Natural killer cell (primary cell): ENCODE data around the gene SLC35A4. TPM values are rescaled to one million over a fixed set of nuclear protein-coding genes. Genes with fewer than 3 reads are reported as not detected.
A peak's percentile ranks its signal among the peaks of the same experiment; 100 is the strongest.

ENCODE experiments used
- ATAC-seq, 3 donors: fragments of 150-1000 bp in 2 of 3; fragments of 200-7000 bp in 1 of 3; cut with Tn5 transposase; 1 replicate in 1 of 3; 2 replicates in 2 of 3; pipeline ENCODE4 v1.10.0; 2021; ENCODE audit warnings: mild to moderate bottlenecking in 2 of 3, moderate library complexity in 2 of 3
- DNase-seq, 2 donors: peaks; one replicate each; pipeline versions ENCODE4 v3.0.0 to v3.0.0-alpha.2; 2013 to 2021; ENCODE audit warnings: mixed read lengths in 1 of 2
- H3K27ac ChIP-seq: one replicate; pipeline ENCODE4 v1.5.1; 2013; ENCODE audit warnings: mild to moderate bottlenecking, low read length
- H3K27me3 ChIP-seq: one replicate; pipeline ENCODE4 v1.6.1; 2013; ENCODE audit warnings: low read length; ENCODE audit not compliant: control insufficient read depth, insufficient read depth
- H3K36me3 ChIP-seq: one replicate; pipeline ENCODE4 v1.6.1; 2013; ENCODE audit warnings: low read length; ENCODE audit not compliant: control insufficient read depth, insufficient read depth
- H3K4me1 ChIP-seq: one replicate; pipeline ENCODE4 v1.6.1; 2013; ENCODE audit warnings: low read length; ENCODE audit not compliant: control insufficient read depth, insufficient read depth
- H3K4me3 ChIP-seq: one replicate; pipeline ENCODE4 v1.5.1; 2013; ENCODE audit warnings: low read length
- H3K9me3 ChIP-seq: one replicate; pipeline ENCODE4 v1.6.1; 2013; ENCODE audit warnings: low read length; ENCODE audit not compliant: control insufficient read depth, insufficient read depth
- H3K27ac Mint-ChIP-seq, 2 donors: one replicate each; pipeline ENCODE4 v1.8.0; 2022; ENCODE audit warnings: mild to moderate bottlenecking in 2 of 2, mixed read lengths in 2 of 2, moderate library complexity in 1 of 2
- H3K27me3 Mint-ChIP-seq, 2 donors: one replicate each; pipeline ENCODE4 v1.8.0; 2022; ENCODE audit warnings: low read depth in 2 of 2, mixed read lengths in 2 of 2
- H3K36me3 Mint-ChIP-seq: one replicate; pipeline ENCODE4 v1.8.0; 2022; ENCODE audit warnings: mixed read lengths
- H3K4me1 Mint-ChIP-seq, 2 donors: one replicate each; pipeline ENCODE4 v1.8.0; 2022; ENCODE audit warnings: mixed read lengths in 2 of 2
- H3K4me3 Mint-ChIP-seq: one replicate; pipeline ENCODE4 v1.8.0; 2022; ENCODE audit warnings: mild to moderate bottlenecking, moderate library complexity, mixed read lengths
- H3K9me3 Mint-ChIP-seq, 2 donors: one replicate each; pipeline ENCODE4 v1.8.0; 2022; ENCODE audit warnings: mixed read lengths in 2 of 2
- WGBS: methylation state at CpG from one replicate; pipeline ENCODE4 v1.1.7; 2013; ENCODE audit warnings: missing lambda C conversion rate; ENCODE audit not compliant: insufficient coverage; 5-methylcytosine and 5-hydroxymethylcytosine counted together
- intact Hi-C: fragments of 100-400 bp; cut with micrococcal nuclease; formaldehyde crosslinking; loops from one replicate; pipeline ENCODE4 v1.14.2; 2022
- total RNA-seq, 4 donors: library from RNA; stranded (reverse); fragments of 120-200 nt in 1 of 4; gene quantifications; one replicate each; pipeline versions ENCODE4 v1.2.3 to v1.2.4, GENCODE V29; 2013 to 2022
- TF ChIP-seq, protein P1 (sequence below): fragments of 200-600 bp; IDR thresholded peaks from one replicate; pipeline ENCODE4 v1.8.0; 2022; ENCODE audit warnings: antibody characterized with exemption

The SLC35A4 gene
- total RNA-seq, 3 donors from 2014 or later (not counting 1 experiment from before 2014, with no cell fraction given): 63.1 to 76.1 (median 72.3) TPM

DNA sequence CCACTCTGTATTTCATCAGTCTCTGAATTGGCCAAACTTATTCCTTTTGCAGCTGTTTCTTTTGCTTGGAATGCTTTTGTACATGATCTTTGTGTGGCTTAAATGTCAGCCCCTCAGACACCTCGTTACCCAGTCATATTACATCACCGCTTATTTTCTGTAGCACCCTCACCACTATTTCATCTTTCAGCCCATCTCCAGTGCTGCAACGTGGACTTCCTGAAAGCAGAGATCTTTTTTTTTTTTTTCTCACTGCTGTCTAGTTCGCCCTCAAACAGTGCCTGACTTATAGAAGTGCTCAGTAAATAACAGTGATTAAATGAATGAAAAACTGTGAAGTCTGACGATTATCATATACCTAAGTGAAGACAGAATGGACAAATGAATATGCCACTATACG is 8.2 kb upstream of the SLC35A4 start:
- H3K9me3 ChIP-seq: no peaks in the 10 kb centered on the region
- Mint-ChIP-seq H3K4me3 (peak overlapping the region; percentile 84), H3K27ac (peak overlapping the region; percentile 96), H3K9me3 (no peaks in the 10 kb centered on the region), H3K27me3 (no peaks in the 10 kb centered on the region), H3K4me1 (peaks cover 47 to 53% of the 10 kb centered on the region in 2 donors), H3K36me3 (peaks cover 2% of the 10 kb centered on the region)
- H3K4me3 ChIP-seq: peak overlapping the region; percentile 86
- 7% methylated on average over 5 of the region's 6 CpGs for WGBS
- H3K36me3 ChIP-seq: peaks cover 7% of the 10 kb centered on the region
- H3K27me3 ChIP-seq: no peaks in the 10 kb centered on the region
- TF ChIP-seq, protein P1, sequence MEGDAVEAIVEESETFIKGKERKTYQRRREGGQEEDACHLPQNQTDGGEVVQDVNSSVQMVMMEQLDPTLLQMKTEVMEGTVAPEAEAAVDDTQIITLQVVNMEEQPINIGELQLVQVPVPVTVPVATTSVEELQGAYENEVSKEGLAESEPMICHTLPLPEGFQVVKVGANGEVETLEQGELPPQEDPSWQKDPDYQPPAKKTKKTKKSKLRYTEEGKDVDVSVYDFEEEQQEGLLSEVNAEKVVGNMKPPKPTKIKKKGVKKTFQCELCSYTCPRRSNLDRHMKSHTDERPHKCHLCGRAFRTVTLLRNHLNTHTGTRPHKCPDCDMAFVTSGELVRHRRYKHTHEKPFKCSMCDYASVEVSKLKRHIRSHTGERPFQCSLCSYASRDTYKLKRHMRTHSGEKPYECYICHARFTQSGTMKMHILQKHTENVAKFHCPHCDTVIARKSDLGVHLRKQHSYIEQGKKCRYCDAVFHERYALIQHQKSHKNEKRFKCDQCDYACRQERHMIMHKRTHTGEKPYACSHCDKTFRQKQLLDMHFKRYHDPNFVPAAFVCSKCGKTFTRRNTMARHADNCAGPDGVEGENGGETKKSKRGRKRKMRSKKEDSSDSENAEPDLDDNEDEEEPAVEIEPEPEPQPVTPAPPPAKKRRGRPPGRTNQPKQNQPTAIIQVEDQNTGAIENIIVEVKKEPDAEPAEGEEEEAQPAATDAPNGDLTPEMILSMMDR: no peak
- DNase-seq (peak in 1 of 2 donors; percentile 45), ATAC-seq (peak; percentile 60 to 67 (median 63))
- H3K27ac ChIP-seq: peak overlapping the region; percentile 94
- intact Hi-C loops: loop anchor here (1.0 to 2.0 kb wide), 3 partner anchors 8 to 156 kb away; partner anchors contain the start of genes ANKHD1, APBB3, IK and NDUFA2
- H3K4me1 ChIP-seq: peaks cover 23% of the 10 kb centered on the region

DNA sequence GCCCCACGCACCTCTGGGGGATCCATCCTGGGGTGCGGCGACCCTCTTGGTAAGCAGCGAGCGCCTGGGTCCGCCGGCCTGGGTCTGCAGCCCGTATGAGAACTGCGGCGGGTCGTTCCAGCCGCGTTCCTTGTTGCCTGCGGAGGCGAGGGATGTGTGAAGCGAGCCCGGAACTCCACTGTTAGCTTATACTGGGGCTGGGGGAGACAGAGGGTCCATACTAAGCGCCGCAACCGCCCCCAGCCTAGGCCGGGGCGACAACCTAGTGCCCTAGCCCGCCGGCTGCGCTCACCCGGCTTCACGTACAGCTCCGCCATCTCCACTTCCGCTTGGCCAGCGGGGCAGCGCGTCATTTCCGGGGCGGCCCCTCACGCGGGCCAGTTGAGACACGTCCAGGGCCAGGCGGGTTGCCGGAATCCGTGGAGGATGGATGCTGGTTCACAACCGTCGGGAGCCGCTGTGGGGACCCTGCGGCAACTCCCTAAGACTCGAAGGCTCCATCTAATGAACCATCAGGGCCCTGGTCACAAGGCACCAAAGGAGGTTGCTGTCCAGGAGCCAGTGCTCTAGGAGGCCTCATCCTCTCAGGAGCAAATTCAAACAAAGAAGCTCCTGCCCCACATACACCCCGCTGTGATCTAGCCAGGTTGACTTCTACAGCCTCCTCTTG is 7.4 kb upstream of the SLC35A4 start, which contains the start of gene SRA1:
Gene SRA1 (minus strand): TSS at position 338 of the 670 bp plus-strand sequence. CDS start 21 bp downstream, at position 317.
- DNase-seq (peak; percentile 89 to 90), ATAC-seq (peak; percentile 87 to 96 (median 93))
- Histone ChIP-seq H3K4me3 (peak within 1 kb of the TSS; percentile 86), H3K27me3 (no peaks in the 10 kb centered on the region), H3K27ac (peak within 1 kb of the TSS; percentile 94), H3K4me1 (peaks cover 23% of the 10 kb centered on the region), H3K36me3 (no peaks in the 10 kb centered on the region), H3K9me3 (no peaks in the 10 kb centered on the region)
- Mint-ChIP-seq H3K4me1 (peaks cover 47 to 53% of the 10 kb centered on the region in 2 donors), H3K9me3 (no peaks in the 10 kb centered on the region), H3K27me3 (no peaks in the 10 kb centered on the region), H3K27ac (peak within 1 kb of the TSS; percentile 96), H3K4me3 (peak within 1 kb of the TSS; percentile 84), H3K36me3 (no peaks in the 10 kb centered on the region)
- intact Hi-C loops: loop anchor here (1.0 to 2.0 kb wide), 3 partner anchors 10 to 156 kb away; partner anchors contain the start of genes ANKHD1, EIF4EBP3, IK and NDUFA2
- TF ChIP-seq, protein P1: no peak
- WGBS: under 1% methylated on average over 46 of the region's 46 CpGs

DNA sequence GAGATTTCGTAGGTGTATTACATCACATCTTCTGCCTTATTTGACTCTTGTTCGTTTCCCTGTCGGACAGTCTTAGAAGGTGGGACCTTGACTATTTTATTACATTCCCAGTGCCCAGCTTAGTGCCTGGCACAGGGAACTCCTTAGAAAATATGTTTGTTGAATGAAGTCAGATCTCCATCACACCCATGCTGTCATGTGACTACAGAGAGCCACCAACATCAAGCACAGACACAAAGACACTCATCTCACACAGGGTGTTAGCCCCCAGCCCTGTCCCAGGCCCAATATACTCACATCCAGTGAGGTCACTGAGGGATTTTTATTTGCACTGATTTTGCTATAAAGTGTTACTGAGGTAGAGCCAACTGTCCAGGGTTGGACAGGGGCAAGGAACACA is 6.7 kb upstream of the SLC35A4 start:
- intact Hi-C loops: loop anchor here (1.0 to 2.0 kb wide), 3 partner anchors 11 to 157 kb away; partner anchors contain the start of genes ANKHD1, EIF4EBP3, IK and NDUFA2
- DNase-seq (no peak), ATAC-seq (no peak)
- H3K9me3 ChIP-seq: no peaks in the 10 kb centered on the region
- Mint-ChIP-seq H3K36me3 (no peaks in the 10 kb centered on the region), H3K4me1 (peaks cover 50 to 55% of the 10 kb centered on the region in 2 donors), H3K9me3 (no peaks in the 10 kb centered on the region), H3K4me3 (peak overlapping the region; percentile 84), H3K27me3 (no peaks in the 10 kb centered on the region), H3K27ac (peak overlapping the region; percentile 96)
- TF ChIP-seq, protein P1: no peak
- peaks cover 23% of the 10 kb centered on the region for H3K4me1 ChIP-seq
- H3K27me3 ChIP-seq: no peaks in the 10 kb centered on the region
- 98% methylated on average over 3 of the region's 3 CpGs for WGBS
- no peaks in the 10 kb centered on the region for H3K36me3 ChIP-seq
- peak overlapping the region; percentile 94 for H3K27ac ChIP-seq
- no peak overlapping the region for H3K4me3 ChIP-seq
